Esophagus muscularis mucosa (tissue), 3 donors: ENCODE measurements around the gene EGR1.
"Not testable (repeated sequence)": the region's sequence is repeated elsewhere in the genome, so short reads cannot be mapped to it uniquely, and the experiment has no call there.

Source experiments
- CTCF ChIP-seq, 3 experiments: fragments of 200-600 bp in 2 of 3; fragments of 450-650 bp in 1 of 3; sonication (generic) in 2 of 3; IDR thresholded peaks; one replicate each; pipeline ENCODE4 v1.5.1; 2017 to 2019; ENCODE audit warnings: antibody characterized with exemption in 3 of 3, mild to moderate bottlenecking in 2 of 3, moderate library complexity in 1 of 3
- POLR2A ChIP-seq: fragments of 450-650 bp; IDR thresholded peaks from one replicate; pipeline ENCODE4 v1.6.1; 2017; ENCODE audit warnings: antibody characterized with exemption, moderate library complexity, mild to moderate bottlenecking, low read depth

GRCh38 chr5:138507485-138507884 lies 42.2 kb downstream of the EGR1 start:
- TF ChIP-seq CTCF (IDR thresholded peaks at IDR 0.05); POLR2A: not testable (repeated sequence)
